DOHH2 (cell line): Measurements from ENCODE around the gene CALN1.

ENCODE experiments used
- H3F3A ChIP-seq: fragments of 200-600 bp; sonication (generic), shearing (Covaris generic); 2 replicates; pipeline ENCODE4 v1.6.0; 2016; ENCODE audit warnings: antibody characterized with exemption, mild to moderate bottlenecking; ENCODE audit not compliant: control insufficient read depth, insufficient read depth
- H3K27ac ChIP-seq: fragments of 200-600 bp; sonication (generic); 2 replicates; pipeline ENCODE4 v1.5.1; 2014; ENCODE audit warnings: low read depth, mild to moderate bottlenecking, low read length, moderate library complexity
- H3K27me3 ChIP-seq: fragments of 200-600 bp; sonication (generic); 2 replicates; pipeline ENCODE4 v1.6.1; 2014; ENCODE audit warnings: mild to moderate bottlenecking, low read length, mixed read lengths; ENCODE audit not compliant: control insufficient read depth
- H3K36me3 ChIP-seq: fragments of 200-600 bp; sonication (generic); 2 replicates; pipeline ENCODE4 v1.6.1; 2014; ENCODE audit warnings: mild to moderate bottlenecking, low read length, moderate library complexity, mixed read lengths; ENCODE audit not compliant: control insufficient read depth
- H3K4me1 ChIP-seq: fragments of 200-600 bp; sonication (generic); 2 replicates; pipeline ENCODE4 v1.6.1; 2014; ENCODE audit warnings: mild to moderate bottlenecking, low read length, mixed read lengths; ENCODE audit not compliant: control insufficient read depth
- H3K4me2 ChIP-seq: fragments of 200-600 bp; sonication (generic); 2 replicates; pipeline ENCODE4 v1.6.0; 2014; ENCODE audit warnings: mild to moderate bottlenecking, low read length, moderate library complexity
- H3K4me3 ChIP-seq: fragments of 200-600 bp; sonication (generic); 2 replicates; pipeline ENCODE4 v1.5.1; 2014; ENCODE audit warnings: mild to moderate bottlenecking, low read length, mixed read lengths
- H3K79me2 ChIP-seq: fragments of 200-600 bp; sonication (generic); 2 replicates; pipeline ENCODE4 v1.6.1; 2014; ENCODE audit warnings: mild to moderate bottlenecking, low read length, mixed read lengths; ENCODE audit not compliant: control insufficient read depth
- H3K9me2 ChIP-seq: fragments of 200-600 bp; sonication (generic); replicated peaks from 2 replicates; pipeline ENCODE4 v1.6.1; 2014; ENCODE audit warnings: mild to moderate bottlenecking, low read length, mixed read lengths; ENCODE audit not compliant: control insufficient read depth
- H3K9me3 ChIP-seq: fragments of 200-600 bp; sonication (generic); 2 replicates; pipeline ENCODE4 v1.6.1; 2014; ENCODE audit warnings: antibody characterized with exemption, low read length, mixed read lengths; ENCODE audit not compliant: control insufficient read depth, insufficient read depth
- H4K20me1 ChIP-seq: fragments of 200-600 bp; sonication (generic); 2 replicates; pipeline ENCODE4 v1.6.0; 2014; ENCODE audit warnings: low read depth, mild to moderate bottlenecking, antibody characterized with exemption, low read length, moderate library complexity; ENCODE audit not compliant: control insufficient read depth, insufficient read depth
- EZH2phosphoT487 ChIP-seq: fragments of 200-600 bp; sonication (generic); IDR thresholded peaks from 2 replicates; pipeline ENCODE4 v1.6.1; 2017; ENCODE audit warnings: borderline replicate concordance, mild to moderate bottlenecking, antibody characterized with exemption, low read length, moderate library complexity, mixed read lengths
- TF ChIP-seq, protein P1 (sequence below): fragments of 200-600 bp; sonication (generic); IDR thresholded peaks from one replicate; pipeline ENCODE4 v1.5.1; 2014; ENCODE audit warnings: antibody characterized with exemption, mild to moderate bottlenecking, low read depth, low read length; ENCODE audit not compliant: poor library complexity, severe bottlenecking

CALN1 gene

DNA sequence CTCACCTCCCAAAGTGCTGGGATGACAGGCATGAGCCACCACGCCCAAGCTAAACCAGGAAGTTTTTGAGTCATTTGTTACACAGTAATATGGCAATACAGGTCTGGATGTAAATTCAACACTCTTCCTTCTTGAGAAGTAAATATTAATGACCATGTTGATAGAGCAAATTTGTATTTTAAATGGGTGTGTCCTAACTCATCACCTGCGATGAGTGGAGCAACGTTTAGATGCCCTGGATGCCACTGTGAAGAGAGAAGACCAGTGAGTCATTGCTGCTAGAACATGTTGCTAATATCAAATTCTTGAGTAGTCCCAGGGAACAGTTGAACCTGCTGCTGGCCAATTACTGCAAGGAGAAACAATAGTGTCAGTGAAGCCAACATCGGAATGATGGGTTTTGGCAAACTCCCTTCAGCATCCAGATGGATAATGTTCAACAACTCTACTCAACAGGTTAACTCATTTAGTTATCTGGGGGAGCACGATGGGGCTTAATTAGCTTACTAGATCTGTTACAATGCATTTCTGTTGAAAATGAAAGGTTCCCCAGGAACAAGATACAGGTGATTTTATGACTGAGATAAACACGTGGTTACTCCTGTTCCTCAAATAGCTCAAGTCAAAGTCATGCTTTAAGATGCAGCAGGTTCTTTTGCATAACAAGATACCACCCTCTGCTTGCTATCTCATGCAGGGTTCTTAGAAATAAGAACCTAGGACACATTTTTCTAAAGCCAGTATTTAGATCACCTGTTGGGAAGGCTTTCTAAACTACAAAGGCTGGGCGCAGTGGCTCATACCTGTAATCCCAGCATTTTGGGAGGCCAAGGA is 146.8 kb downstream of the CALN1 start:
- no peaks in the 10 kb centered on the region for H3K79me2 ChIP-seq
- TF ChIP-seq, protein P1, sequence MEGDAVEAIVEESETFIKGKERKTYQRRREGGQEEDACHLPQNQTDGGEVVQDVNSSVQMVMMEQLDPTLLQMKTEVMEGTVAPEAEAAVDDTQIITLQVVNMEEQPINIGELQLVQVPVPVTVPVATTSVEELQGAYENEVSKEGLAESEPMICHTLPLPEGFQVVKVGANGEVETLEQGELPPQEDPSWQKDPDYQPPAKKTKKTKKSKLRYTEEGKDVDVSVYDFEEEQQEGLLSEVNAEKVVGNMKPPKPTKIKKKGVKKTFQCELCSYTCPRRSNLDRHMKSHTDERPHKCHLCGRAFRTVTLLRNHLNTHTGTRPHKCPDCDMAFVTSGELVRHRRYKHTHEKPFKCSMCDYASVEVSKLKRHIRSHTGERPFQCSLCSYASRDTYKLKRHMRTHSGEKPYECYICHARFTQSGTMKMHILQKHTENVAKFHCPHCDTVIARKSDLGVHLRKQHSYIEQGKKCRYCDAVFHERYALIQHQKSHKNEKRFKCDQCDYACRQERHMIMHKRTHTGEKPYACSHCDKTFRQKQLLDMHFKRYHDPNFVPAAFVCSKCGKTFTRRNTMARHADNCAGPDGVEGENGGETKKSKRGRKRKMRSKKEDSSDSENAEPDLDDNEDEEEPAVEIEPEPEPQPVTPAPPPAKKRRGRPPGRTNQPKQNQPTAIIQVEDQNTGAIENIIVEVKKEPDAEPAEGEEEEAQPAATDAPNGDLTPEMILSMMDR = no peak
- TF ChIP-seq EZH2phosphoT487 = no peak
- H3K36me3 ChIP-seq = no peaks in the 10 kb centered on the region
- H3F3A ChIP-seq = no peaks in the 10 kb centered on the region
- H4K20me1 ChIP-seq = no peaks in the 10 kb centered on the region
- no peak overlapping the region for H3K4me2 ChIP-seq
- H3K9me2 ChIP-seq = no peaks in the 10 kb centered on the region
- no peaks in the 10 kb centered on the region for H3K27me3 ChIP-seq
- H3K4me3 ChIP-seq = no peak overlapping the region
- no peaks in the 10 kb centered on the region for H3K4me1 ChIP-seq
- H3K27ac ChIP-seq = no peak overlapping the region
- no peaks in the 10 kb centered on the region for H3K9me3 ChIP-seq

- TF ChIP-seq EZH2phosphoT487 = no peak
- TF ChIP-seq, protein P1 = no peak
- H3K4me3 ChIP-seq = no peak overlapping the region
- H3K9me2 ChIP-seq = no peaks in the 10 kb centered on the region
- H3K4me1 ChIP-seq = no peaks in the 10 kb centered on the region
- no peaks in the 10 kb centered on the region for H3K36me3 ChIP-seq
- H4K20me1 ChIP-seq = no peaks in the 10 kb centered on the region
- H3K27ac ChIP-seq = no peak overlapping the region
- H3K79me2 ChIP-seq = no peaks in the 10 kb centered on the region
- no peaks in the 10 kb centered on the region for H3F3A ChIP-seq
- H3K4me2 ChIP-seq = no peak overlapping the region
- no peaks in the 10 kb centered on the region for H3K27me3 ChIP-seq
- H3K9me3 ChIP-seq = no peaks in the 10 kb centered on the region
These were observed 151.7 kb downstream of the CALN1 start for GRCh38 chr7:72260406-72260805.

- H3K9me3 ChIP-seq = no peaks in the 10 kb centered on the region
- no peaks in the 10 kb centered on the region for H3F3A ChIP-seq
- no peak overlapping the region for H3K4me2 ChIP-seq
- no peaks in the 10 kb centered on the region for H3K79me2 ChIP-seq
- no peaks in the 10 kb centered on the region for H3K4me1 ChIP-seq
- no peak overlapping the region for H3K27ac ChIP-seq
- H3K27me3 ChIP-seq = no peaks in the 10 kb centered on the region
- no peak overlapping the region for H3K4me3 ChIP-seq
- H4K20me1 ChIP-seq = no peaks in the 10 kb centered on the region
- no peaks in the 10 kb centered on the region for H3K9me2 ChIP-seq
- TF ChIP-seq, protein P1 = no peak
- no peak for TF ChIP-seq EZH2phosphoT487
- H3K36me3 ChIP-seq = no peaks in the 10 kb centered on the region
These were observed 154.1 kb downstream of the CALN1 start for GRCh38 chr7:72258074-72258473.
